OCI-LY3 (cell line): Measurements from ENCODE around the gene RBMY1D.
"Not testable (repeated sequence)": the region's sequence is repeated elsewhere in the genome, so short reads cannot be mapped to it uniquely, and the experiment has no call there.

Source experiments
- H2AFZ ChIP-seq: fragments of 200-600, 300-600 bp; shearing (Covaris generic); 2 replicates; pipeline ENCODE4 v1.6.0; 2014; ENCODE audit warnings: antibody characterized with exemption, low read depth, low read length
- H3K27ac ChIP-seq: fragments of 200-600, 300-600 bp; sonication (generic); 2 replicates; pipeline ENCODE4 v1.5.1; 2014; ENCODE audit warnings: mild to moderate bottlenecking, low read length, moderate library complexity, mixed read lengths
- H3K27me3 ChIP-seq: fragments of 200-600, 300-600 bp; sonication (generic); 2 replicates; pipeline ENCODE4 v1.6.1; 2014; ENCODE audit warnings: low read depth, low read length, mixed read lengths
- H3K36me3 ChIP-seq: fragments of 200-600, 300-600 bp; sonication (generic); replicated peaks from 2 replicates; pipeline ENCODE3; 2014; ENCODE audit warnings: low read depth, low read length, mixed read lengths
- H3K4me1 ChIP-seq: fragments of 300-600, 200-600 bp; sonication (generic); 2 replicates; pipeline ENCODE4 v1.6.1; 2014; ENCODE audit warnings: low read length, mixed read lengths
- H3K4me2 ChIP-seq: fragments of 200-600, 300-600 bp; sonication (generic); 2 replicates; pipeline ENCODE4 v1.6.1; 2014; ENCODE audit warnings: low read length, mixed read lengths
- H3K4me3 ChIP-seq: fragments of 300-600, 200-600 bp; sonication (generic); 2 replicates; pipeline ENCODE4 v1.5.1; 2014; ENCODE audit warnings: antibody characterized with exemption, mild to moderate bottlenecking, low read length, moderate library complexity
- H3K79me2 ChIP-seq: fragments of 300-600, 200-600 bp; shearing (Covaris generic); 2 replicates; pipeline ENCODE4 v1.6.1; 2014; ENCODE audit warnings: mild to moderate bottlenecking, low read length, mixed read lengths
- H3K9ac ChIP-seq: fragments of 300-600, 200-600 bp; shearing (Covaris generic); 2 replicates; pipeline ENCODE4 v1.6.0; 2014; ENCODE audit warnings: mild to moderate bottlenecking, low read length, moderate library complexity
- H3K9me3 ChIP-seq: fragments of 200-600, 300-600 bp; shearing (Covaris generic); 2 replicates; pipeline ENCODE4 v1.6.1; 2014; ENCODE audit warnings: low read length, mixed read lengths; ENCODE audit not compliant: insufficient read depth
- H4K20me1 ChIP-seq: fragments of 200-600, 300-600 bp; sonication (generic); 2 replicates; pipeline ENCODE4 v1.6.1; 2016; ENCODE audit warnings: low read length, mixed read lengths; ENCODE audit not compliant: insufficient read depth
- CTCF ChIP-seq: fragments of 200-600, 300-600 bp; sonication (generic); IDR thresholded peaks from 2 replicates; pipeline ENCODE4 v1.5.1; 2014; ENCODE audit warnings: antibody characterized with exemption, low read length, low read depth
- EZH2phosphoT487 ChIP-seq: fragments of 200-600 bp; shearing (Covaris generic); IDR thresholded peaks from 2 replicates; pipeline ENCODE4 v1.6.1; 2018; ENCODE audit warnings: antibody characterized with exemption, mixed run types, low read depth

The RBMY1D gene

GRCh38 chrY:21894426-21894825 is at the start of gene RBMY1D:
RBMY1D (minus strand) TSS chrY:21894526; CDS start chrY:21892513, 2,013 bp downstream.
- not testable (repeated sequence) for H3K36me3 ChIP-seq, H3K4me1 ChIP-seq, H3K4me2 ChIP-seq, H3K27ac ChIP-seq, H3K27me3 ChIP-seq, H2AFZ ChIP-seq, H3K79me2 ChIP-seq, H4K20me1 ChIP-seq, H3K9me3 ChIP-seq, H3K4me3 ChIP-seq, H3K9ac ChIP-seq

GRCh38 chrY:21917932-21918331 is 23.6 kb upstream of the RBMY1D start, which contains the start of gene RBMY1E:
RBMY1E (minus strand) TSS chrY:21918032; CDS start chrY:21916054, 1,978 bp downstream.
- not testable (repeated sequence) for H3K27ac ChIP-seq, H3K27me3 ChIP-seq, H2AFZ ChIP-seq, H3K9me3 ChIP-seq, H3K9ac ChIP-seq, H4K20me1 ChIP-seq, H3K4me2 ChIP-seq, H3K36me3 ChIP-seq, H3K4me3 ChIP-seq, H3K4me1 ChIP-seq, H3K79me2 ChIP-seq

GRCh38 chrY:21869407-21870076 is 24.8 kb downstream of the RBMY1D start:
- not testable (repeated sequence) for H3K79me2 ChIP-seq, H3K4me3 ChIP-seq, H3K4me2 ChIP-seq, H3K4me1 ChIP-seq, H3K27me3 ChIP-seq, H3K36me3 ChIP-seq, H4K20me1 ChIP-seq, H2AFZ ChIP-seq, H3K27ac ChIP-seq, H3K9ac ChIP-seq, H3K9me3 ChIP-seq

- TF ChIP-seq CTCF: no peak
- no peak for TF ChIP-seq EZH2phosphoT487
- H2AFZ ChIP-seq: no peak overlapping the region
- H3K27me3 ChIP-seq: no peaks in the 10 kb centered on the region
- H3K4me2 ChIP-seq: no peak overlapping the region
- no peak overlapping the region for H3K9ac ChIP-seq
- no peak overlapping the region for H3K27ac ChIP-seq
- H3K4me3 ChIP-seq: no peak overlapping the region
- H3K4me1 ChIP-seq: no peaks in the 10 kb centered on the region
- H3K9me3 ChIP-seq: no peaks in the 10 kb centered on the region
- no peaks in the 10 kb centered on the region for H4K20me1 ChIP-seq
- H3K36me3 ChIP-seq: no peaks in the 10 kb centered on the region
- no peaks in the 10 kb centered on the region for H3K79me2 ChIP-seq
Observed at GRCh38 chrY:21845481-21845880, 48.8 kb downstream of the RBMY1D start.

- TF ChIP-seq EZH2phosphoT487 (no peak), CTCF (no peak)
- Histone ChIP-seq H3K27ac (no peak overlapping the region), H3K79me2 (no peaks in the 10 kb centered on the region), H3K4me1 (no peaks in the 10 kb centered on the region), H3K36me3 (no peaks in the 10 kb centered on the region), H3K4me2 (no peak overlapping the region), H3K27me3 (no peaks in the 10 kb centered on the region), H3K4me3 (no peak overlapping the region), H2AFZ (no peak overlapping the region), H3K9ac (no peak overlapping the region), H3K9me3 (no peaks in the 10 kb centered on the region), H4K20me1 (no peaks in the 10 kb centered on the region)
Observed at GRCh38 chrY:21842090-21842489, 52.2 kb downstream of the RBMY1D start.
